Measurements from ENCODE around the gene TIRAP. TPM values are rescaled to one million over a fixed set of nuclear protein-coding genes. Genes with fewer than 3 reads are reported as not detected.

Gene TIRAP
- total RNA-seq, 1 donor from 2014 or later = 6.0 TPM

DNA sequence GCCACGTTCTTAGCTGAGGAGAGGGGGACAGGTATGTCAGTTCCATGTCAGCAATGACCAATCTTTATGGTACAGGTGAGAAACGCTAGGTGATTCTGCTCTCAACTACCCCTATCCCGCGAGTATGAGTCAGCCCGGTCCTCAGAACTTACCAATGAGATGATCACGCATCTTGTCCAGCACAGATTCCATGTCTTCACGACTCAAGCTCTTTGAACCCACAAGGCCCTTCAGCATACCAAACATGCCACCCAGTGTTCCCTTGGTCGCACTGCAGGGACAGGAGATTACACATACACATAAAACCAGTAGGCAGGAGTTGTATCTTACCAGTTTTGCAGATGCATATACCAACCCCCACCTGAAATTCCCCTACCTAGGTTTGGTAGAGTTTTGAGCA is 17.1 kb upstream of the TIRAP start:
- no peak overlapping the region for H3K27ac ChIP-seq (replicated peaks)
- peaks cover 28% of the 10 kb centered on the region for H3K4me1 ChIP-seq
- H3K9me3 ChIP-seq (replicated peaks) = no peaks in the 10 kb centered on the region
- no peaks in the 10 kb centered on the region for H3K27me3 ChIP-seq (ENCODE audit: low read depth)
- DNase-seq = no peak
- H3K4me3 ChIP-seq = no peak overlapping the region
- TF ChIP-seq, protein P1, sequence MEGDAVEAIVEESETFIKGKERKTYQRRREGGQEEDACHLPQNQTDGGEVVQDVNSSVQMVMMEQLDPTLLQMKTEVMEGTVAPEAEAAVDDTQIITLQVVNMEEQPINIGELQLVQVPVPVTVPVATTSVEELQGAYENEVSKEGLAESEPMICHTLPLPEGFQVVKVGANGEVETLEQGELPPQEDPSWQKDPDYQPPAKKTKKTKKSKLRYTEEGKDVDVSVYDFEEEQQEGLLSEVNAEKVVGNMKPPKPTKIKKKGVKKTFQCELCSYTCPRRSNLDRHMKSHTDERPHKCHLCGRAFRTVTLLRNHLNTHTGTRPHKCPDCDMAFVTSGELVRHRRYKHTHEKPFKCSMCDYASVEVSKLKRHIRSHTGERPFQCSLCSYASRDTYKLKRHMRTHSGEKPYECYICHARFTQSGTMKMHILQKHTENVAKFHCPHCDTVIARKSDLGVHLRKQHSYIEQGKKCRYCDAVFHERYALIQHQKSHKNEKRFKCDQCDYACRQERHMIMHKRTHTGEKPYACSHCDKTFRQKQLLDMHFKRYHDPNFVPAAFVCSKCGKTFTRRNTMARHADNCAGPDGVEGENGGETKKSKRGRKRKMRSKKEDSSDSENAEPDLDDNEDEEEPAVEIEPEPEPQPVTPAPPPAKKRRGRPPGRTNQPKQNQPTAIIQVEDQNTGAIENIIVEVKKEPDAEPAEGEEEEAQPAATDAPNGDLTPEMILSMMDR (IDR thresholded peaks at IDR 0.05; ENCODE audit: borderline replicate concordance) = peak; percentile 21
- H3K36me3 ChIP-seq = peaks cover 66% of the 10 kb centered on the region
- intact Hi-C loops (cut with micrococcal nuclease) = no loop called here

DNA sequence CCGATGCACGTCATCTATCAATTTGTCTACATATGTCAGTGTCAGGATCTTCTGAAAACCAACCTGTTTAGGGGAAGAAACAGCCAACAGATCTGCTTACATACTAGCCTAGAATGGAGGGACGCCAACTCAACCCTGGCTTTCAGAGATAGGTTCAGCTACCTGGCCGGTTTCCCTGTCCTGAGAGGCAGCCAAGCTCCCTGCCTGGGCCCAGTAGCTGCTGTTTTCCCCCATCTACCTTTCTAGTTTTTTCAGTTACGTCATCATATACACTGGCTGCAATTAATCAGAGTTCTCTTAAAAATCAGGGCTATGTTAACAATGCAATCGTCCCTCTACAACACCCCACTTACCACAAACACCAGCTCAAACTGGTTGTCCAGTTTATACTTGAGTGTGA is 15.2 kb upstream of the TIRAP start:
- intact Hi-C loops (cut with micrococcal nuclease) = no loop called here
- Histone ChIP-seq H3K4me1 (peaks cover 25% of the 10 kb centered on the region), H3K36me3 (peaks cover 55% of the 10 kb centered on the region)

DNA sequence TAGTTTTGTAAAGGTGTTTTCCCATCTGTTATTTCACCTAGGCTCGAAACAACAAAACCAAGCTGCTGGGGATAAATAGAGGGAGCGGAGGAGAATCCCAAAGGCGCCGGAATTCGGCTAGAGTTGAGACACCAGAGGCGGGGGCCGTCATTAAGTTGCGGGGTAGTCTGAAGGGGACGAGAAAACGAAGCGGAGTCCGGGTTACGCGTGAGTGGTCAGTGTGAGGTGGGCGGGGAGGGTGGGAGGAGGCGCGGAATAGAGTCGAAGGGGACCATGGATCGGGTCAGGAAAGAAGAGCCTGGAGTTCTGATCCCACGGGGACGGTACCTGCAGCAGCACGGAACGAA is 14.6 kb upstream of the TIRAP start:
- Histone ChIP-seq H3K36me3 (peaks cover 54% of the 10 kb centered on the region), H3K27ac (replicated peaks) (peak overlapping the region; percentile 93), H3K4me3 (peak overlapping the region; percentile 86), H3K9me3 (replicated peaks) (no peaks in the 10 kb centered on the region), H3K4me1 (peaks cover 25% of the 10 kb centered on the region), H3K27me3 (ENCODE audit: low read depth) (no peaks in the 10 kb centered on the region)
- DNase-seq = no peak
- TF ChIP-seq, protein P1 (IDR thresholded peaks at IDR 0.05; ENCODE audit: borderline replicate concordance) = no peak
- intact Hi-C loops (cut with micrococcal nuclease) = no loop called here

More for the DNA sequence above, 15.2 kb upstream of the TIRAP start:
- Histone ChIP-seq H3K27ac (replicated peaks) (peak overlapping the region; percentile 93), H3K9me3 (replicated peaks) (no peaks in the 10 kb centered on the region), H3K27me3 (ENCODE audit: low read depth) (no peaks in the 10 kb centered on the region), H3K4me3 (peak overlapping the region; percentile 86)
- TF ChIP-seq, protein P1 (IDR thresholded peaks at IDR 0.05; ENCODE audit: borderline replicate concordance) = no peak
- no peak for DNase-seq

DNA sequence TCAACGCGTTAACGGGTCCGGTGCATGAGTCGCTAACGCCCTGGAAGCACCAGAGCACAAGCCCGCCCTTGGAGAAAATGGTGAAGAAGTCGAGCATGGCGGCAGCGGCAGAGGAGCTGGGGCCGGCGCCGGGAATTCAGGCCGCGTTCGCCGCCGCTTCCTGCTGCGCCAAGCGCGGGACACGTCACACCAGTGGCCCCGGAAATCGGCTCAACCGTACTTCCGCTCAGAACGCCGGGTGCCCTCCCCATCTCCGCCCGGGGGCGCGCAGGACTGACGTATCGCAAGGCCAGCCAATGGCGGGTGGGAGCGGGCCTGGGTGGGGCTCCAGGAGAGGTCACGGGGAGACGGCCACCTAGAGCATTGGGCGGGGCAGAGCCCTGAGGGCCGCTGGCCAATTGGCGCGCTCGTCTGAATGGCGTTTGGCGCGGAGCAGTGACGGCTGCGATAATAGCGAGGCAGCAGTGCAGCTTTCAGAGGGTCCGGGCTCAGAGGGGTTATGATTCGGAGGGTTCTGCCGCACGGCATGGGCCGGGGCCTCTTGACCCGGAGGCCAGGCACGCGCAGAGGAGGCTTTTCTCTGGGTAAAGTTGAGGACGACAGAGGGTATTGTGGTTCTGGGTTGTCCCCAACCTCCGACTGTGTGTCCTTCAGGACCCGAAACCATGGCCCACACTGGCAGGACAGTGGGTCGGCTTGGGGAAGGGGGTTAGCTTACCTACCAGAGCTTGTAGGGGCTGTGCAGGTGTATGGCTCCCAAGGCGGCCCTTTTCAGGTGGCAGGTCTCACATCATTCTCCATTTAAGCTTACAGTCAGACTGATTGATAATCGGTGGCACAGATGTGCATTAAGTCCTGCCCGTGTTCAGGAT is 13.9 kb upstream of the TIRAP start, which contains the start of the genes FOXRED1 and SRPRA:
FOXRED1 (plus strand) TSS at position 447 of the 872 bp plus-strand sequence; CDS start at position 500, 53 bp downstream.
SRPRA (minus strand) TSS at position 188 of the 872 bp plus-strand sequence; CDS start at position 97, 91 bp downstream.
- peak within 1 kb of the TSS; percentile 93 for H3K27ac ChIP-seq (replicated peaks)
- peaks cover 54% of the 10 kb centered on the region for H3K36me3 ChIP-seq
- no peaks in the 10 kb centered on the region for H3K9me3 ChIP-seq (replicated peaks)
- intact Hi-C loops (cut with micrococcal nuclease) = no loop called here
- TF ChIP-seq, protein P1 (IDR thresholded peaks at IDR 0.05; ENCODE audit: borderline replicate concordance) = no peak
- H3K27me3 ChIP-seq (ENCODE audit: low read depth) = no peaks in the 10 kb centered on the region
- peak within 1 kb of the TSS; percentile 86 for H3K4me3 ChIP-seq
- H3K4me1 ChIP-seq = peaks cover 25% of the 10 kb centered on the region
- peak; percentile 100 for DNase-seq

DNA sequence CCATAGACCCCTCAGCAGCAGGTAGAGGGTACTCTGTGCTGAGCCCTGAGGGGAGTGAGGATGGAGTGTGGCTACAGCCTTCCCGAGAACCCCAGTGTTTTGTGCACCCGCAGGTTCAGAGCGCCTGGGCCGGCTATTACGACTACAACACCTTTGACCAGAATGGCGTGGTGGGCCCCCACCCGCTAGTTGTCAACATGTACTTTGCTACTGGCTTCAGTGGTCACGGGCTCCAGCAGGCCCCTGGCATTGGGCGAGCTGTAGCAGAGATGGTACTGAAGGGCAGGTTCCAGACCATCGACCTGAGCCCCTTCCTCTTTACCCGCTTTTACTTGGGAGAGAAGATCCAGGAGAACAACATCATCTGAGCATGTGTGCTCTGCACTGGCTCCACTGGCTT is 5.6 kb upstream of the TIRAP start:
- intact Hi-C loops (cut with micrococcal nuclease) = no loop called here
- peaks cover 54% of the 10 kb centered on the region for H3K36me3 ChIP-seq
- H3K27ac ChIP-seq (replicated peaks) = no peak overlapping the region
- H3K4me1 ChIP-seq = peaks cover 14% of the 10 kb centered on the region
- no peak for DNase-seq
- no peaks in the 10 kb centered on the region for H3K9me3 ChIP-seq (replicated peaks)
- no peak overlapping the region for H3K4me3 ChIP-seq
- TF ChIP-seq, protein P1 (IDR thresholded peaks at IDR 0.05; ENCODE audit: borderline replicate concordance) = no peak
- no peaks in the 10 kb centered on the region for H3K27me3 ChIP-seq (ENCODE audit: low read depth)

Data from left ventricle myocardium inferior (tissue), 1 donor.